ENCODE measurements around the gene ETNK2. TPM values are rescaled to one million over a fixed set of nuclear protein-coding genes. Genes with fewer than 3 reads are reported as not detected.

ETNK2 gene
- total RNA-seq, 1 donor from 2014 or later, result 5.0 TPM

GRCh38 chr1:204116539-204116938 lies 35.3 kb downstream of the ETNK2 start:
- Mint-ChIP-seq H3K9me3 (ENCODE audit: unreplicated experiment) (peaks cover 1% of the 10 kb centered on the region), H3K27ac (ENCODE audit: unreplicated experiment) (no peak overlapping the region), H3K36me3 (ENCODE audit: unreplicated experiment) (no peaks in the 10 kb centered on the region), H3K4me1 (ENCODE audit: low read depth, unreplicated experiment) (no peaks in the 10 kb centered on the region), H3K27me3 (ENCODE audit: unreplicated experiment) (peaks cover 1% of the 10 kb centered on the region), H3K4me3 (ENCODE audit: unreplicated experiment) (no peak overlapping the region)
- DNase-seq, result no peak
- TF ChIP-seq CTCF (IDR thresholded peaks at IDR 0.05; ENCODE audit: partially characterized antibody, unreplicated experiment), result no peak

- no peak overlapping the region for H3K27ac Mint-ChIP-seq (ENCODE audit: unreplicated experiment)
- H3K4me1 Mint-ChIP-seq (ENCODE audit: low read depth, unreplicated experiment), result no peaks in the 10 kb centered on the region
- TF ChIP-seq CTCF (IDR thresholded peaks at IDR 0.05; ENCODE audit: partially characterized antibody, unreplicated experiment), result no peak
- peaks cover 1% of the 10 kb centered on the region for H3K9me3 Mint-ChIP-seq (ENCODE audit: unreplicated experiment)
- peaks cover 1% of the 10 kb centered on the region for H3K27me3 Mint-ChIP-seq (ENCODE audit: unreplicated experiment)
- H3K4me3 Mint-ChIP-seq (ENCODE audit: unreplicated experiment), result no peak overlapping the region
- DNase-seq, result no peak
- H3K36me3 Mint-ChIP-seq (ENCODE audit: unreplicated experiment), result no peaks in the 10 kb centered on the region
Observed at GRCh38 chr1:204115116-204115515, 36.7 kb downstream of the ETNK2 start.

- Mint-ChIP-seq H3K36me3 (ENCODE audit: unreplicated experiment) (no peaks in the 10 kb centered on the region), H3K27me3 (ENCODE audit: unreplicated experiment) (peaks cover 1% of the 10 kb centered on the region), H3K4me1 (ENCODE audit: low read depth, unreplicated experiment) (no peaks in the 10 kb centered on the region), H3K4me3 (ENCODE audit: unreplicated experiment) (no peak overlapping the region), H3K9me3 (ENCODE audit: unreplicated experiment) (peaks cover 1% of the 10 kb centered on the region), H3K27ac (ENCODE audit: unreplicated experiment) (no peak overlapping the region)
- no peak for DNase-seq
- no peak for TF ChIP-seq CTCF (IDR thresholded peaks at IDR 0.05; ENCODE audit: partially characterized antibody, unreplicated experiment)
Observed at GRCh38 chr1:204114606-204115005, 37.2 kb downstream of the ETNK2 start.

- no peak for DNase-seq
- Mint-ChIP-seq H3K36me3 (ENCODE audit: unreplicated experiment) (no peaks in the 10 kb centered on the region), H3K9me3 (ENCODE audit: unreplicated experiment) (peaks cover 1% of the 10 kb centered on the region), H3K4me1 (ENCODE audit: low read depth, unreplicated experiment) (no peaks in the 10 kb centered on the region), H3K4me3 (ENCODE audit: unreplicated experiment) (no peak overlapping the region), H3K27me3 (ENCODE audit: unreplicated experiment) (peaks cover 1% of the 10 kb centered on the region), H3K27ac (ENCODE audit: unreplicated experiment) (no peak overlapping the region)
- no peak for TF ChIP-seq CTCF (IDR thresholded peaks at IDR 0.05; ENCODE audit: partially characterized antibody, unreplicated experiment)
Observed at GRCh38 chr1:204113896-204114295, 37.9 kb downstream of the ETNK2 start.

DNA sequence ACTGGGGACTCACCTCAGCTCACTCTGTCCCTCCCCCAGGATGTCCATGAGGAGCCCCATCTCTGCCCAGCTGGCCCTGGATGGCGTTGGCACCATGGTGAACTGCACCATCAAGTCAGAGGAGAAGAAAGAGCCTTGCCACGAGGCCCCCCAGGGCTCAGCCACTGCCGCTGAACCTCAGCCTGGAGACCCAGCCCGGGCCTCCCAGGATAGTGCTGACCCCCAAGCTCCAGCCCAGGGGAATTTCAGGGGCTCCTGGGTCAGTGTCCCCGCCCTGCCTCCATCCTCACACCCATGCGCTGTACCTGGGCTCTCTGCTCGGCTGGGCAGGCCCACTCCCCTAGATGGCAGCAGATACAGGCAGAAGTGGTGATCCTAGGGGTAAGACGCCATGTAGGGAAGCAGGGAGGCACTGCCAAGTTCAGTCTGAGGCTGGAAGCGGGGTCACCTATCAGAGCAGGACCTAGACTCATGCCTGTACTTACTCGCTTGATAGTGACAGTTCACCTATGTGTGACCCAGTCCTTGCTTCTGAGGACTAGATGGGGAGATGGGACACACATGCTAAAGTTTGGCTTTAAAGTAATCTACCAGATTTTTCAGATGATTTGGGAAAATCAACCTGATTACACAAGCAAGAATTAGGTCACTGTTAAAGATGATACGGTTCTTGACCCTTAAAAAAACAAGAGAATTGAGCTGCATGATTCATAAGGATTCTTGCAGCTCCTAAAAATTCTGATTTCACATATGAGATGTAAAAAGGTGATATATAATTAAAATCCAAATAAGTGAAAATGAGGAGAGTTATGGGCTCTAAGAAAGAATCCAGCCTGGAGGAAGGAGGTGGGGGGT lies 38.7 kb downstream of the ETNK2 start:
- H3K27me3 Mint-ChIP-seq (ENCODE audit: unreplicated experiment), result no peaks in the 10 kb centered on the region
- TF ChIP-seq CTCF (IDR thresholded peaks at IDR 0.05; ENCODE audit: partially characterized antibody, unreplicated experiment), result no peak
- peaks cover 3% of the 10 kb centered on the region for H3K9me3 Mint-ChIP-seq (ENCODE audit: unreplicated experiment)
- DNase-seq, result no peak
- no peaks in the 10 kb centered on the region for H3K36me3 Mint-ChIP-seq (ENCODE audit: unreplicated experiment)
- H3K27ac Mint-ChIP-seq (ENCODE audit: unreplicated experiment), result no peak overlapping the region
- no peak overlapping the region for H3K4me3 Mint-ChIP-seq (ENCODE audit: unreplicated experiment)
- H3K4me1 Mint-ChIP-seq (ENCODE audit: low read depth, unreplicated experiment), result no peaks in the 10 kb centered on the region
